K562 (cell line): ENCODE measurements around the gene BTBD17. TPM values are rescaled to one million over a fixed set of nuclear protein-coding genes. Genes with fewer than 3 reads are reported as not detected.

Experiments
- CEBPG ChIP-seq, 3 experiments: fragments of 200-800 bp in 1 of 3; sonication (Bioruptor generic) in 1 of 3; sonication (generic) in 1 of 3; formaldehyde crosslinking in 1 of 3; IDR thresholded peaks in 2 of 3; conservative IDR thresholded peaks in 1 of 3; 2 replicates each; pipeline versions ENCODE4 v1.6.1 to v1.8.0; 2016 to 2022; ENCODE audit warnings: missing compliant biosample characterization in 2 of 3, missing genetic modification characterization in 2 of 3, mild to moderate bottlenecking in 1 of 3, missing genetic modification reagents in 1 of 3
- COPS2 ChIP-seq: fragments of 450-650 bp; conservative IDR thresholded peaks from 2 replicates; pipeline ENCODE4 v1.6.1; 2016; ENCODE audit warnings: mild to moderate bottlenecking, moderate library complexity
- CREB5 ChIP-seq: fragments of 250-450 bp; sonication (Bioruptor Pico); IDR thresholded peaks from 2 replicates; pipeline ENCODE4 v1.5.0; 2020; ENCODE audit warnings: mild to moderate bottlenecking
- DEAF1 ChIP-seq: fragments of 450-650 bp; formaldehyde crosslinking; IDR thresholded peaks from 2 replicates; pipeline ENCODE4 v1.4.0; 2020; ENCODE audit warnings: mild to moderate bottlenecking, moderate library complexity
- HDAC8 ChIP-seq: fragments of 450-650 bp; IDR thresholded peaks from 2 replicates; pipeline ENCODE4 v1.6.1; 2016; ENCODE audit warnings: mild to moderate bottlenecking, missing genetic modification characterization, moderate library complexity, missing compliant biosample characterization
- MBD2 ChIP-seq: sonication (generic); IDR thresholded peaks from 2 replicates; pipeline ENCODE4 v1.6.1; 2016; ENCODE audit warnings: low read depth, borderline replicate concordance
- MEIS2 ChIP-seq: fragments of 450-650 bp; IDR thresholded peaks from 2 replicates; pipeline ENCODE4 v1.6.1; 2014; ENCODE audit warnings: mild to moderate bottlenecking; ENCODE audit not compliant: partially characterized antibody
- PCBP1 ChIP-seq: fragments of 200-400 bp; formaldehyde crosslinking; IDR thresholded peaks from 2 replicates; pipeline ENCODE4 v1.6.1; 2018; ENCODE audit warnings: mild to moderate bottlenecking, low read depth, low read length; ENCODE audit not compliant: poor library complexity, severe bottlenecking
- PRDM10 ChIP-seq: fragments of 450-650 bp; IDR thresholded peaks from 2 replicates; pipeline ENCODE4 v1.6.1; 2018; ENCODE audit not compliant: partially characterized antibody
- XRCC4 ChIP-seq: IDR thresholded peaks from one replicate; pipeline ENCODE4 v1.6.1; 2011; ENCODE audit not compliant: insufficient read depth, insufficient read length; ENCODE audit errors: extremely low read depth
- ZBTB17 ChIP-seq: fragments of 450-650 bp; formaldehyde crosslinking; IDR thresholded peaks from 2 replicates; pipeline ENCODE4 v1.4.0; 2020; ENCODE audit warnings: mild to moderate bottlenecking
- ZBTB26 ChIP-seq: fragments of 450-650 bp; formaldehyde crosslinking; IDR thresholded peaks from 2 replicates; pipeline ENCODE4 v1.4.0; 2022; ENCODE audit warnings: missing genetic modification characterization
- ZNF232 ChIP-seq: sonication (generic); formaldehyde crosslinking; IDR thresholded peaks from 2 replicates; pipeline ENCODE4 v1.8.0; 2022; ENCODE audit warnings: mild to moderate bottlenecking, missing genetic modification reagents
- ZNF316 ChIP-seq: fragments of 450-650 bp; IDR thresholded peaks from 2 replicates; pipeline ENCODE4 v1.6.1; 2016
- ZNF639 ChIP-seq, 2 experiments: fragments of 200-800 bp in 1 of 2; sonication (Bioruptor generic) in 1 of 2; sonication (generic) in 1 of 2; formaldehyde crosslinking in 1 of 2; IDR thresholded peaks in 1 of 2; conservative IDR thresholded peaks in 1 of 2; 2 replicates each; pipeline versions ENCODE4 v1.5.0 to v1.6.1; 2016 to 2020; ENCODE audit warnings: missing compliant biosample characterization in 1 of 2, missing genetic modification characterization in 1 of 2, missing genetic modification reagents in 1 of 2
- polyA plus RNA-seq, 8 experiments: library from polyadenylated mRNA; depleted of rRNA in 4 of 8; stranded (reverse) in 5 of 8; unstranded in 3 of 8; fragments of >200 nt; fragmentation: Nextera tagmentation in 2 of 8; fragmentation: Illumina TruSeq in 1 of 8; extraction: Ambion mirVana in 2 of 8; extraction: Trizol in 1 of 8; gene quantifications; 2 replicates each; pipeline versions ENCODE4 v1.2.1 to v1.2.3, GENCODE V29; 2011 to 2014; ENCODE audit warnings: inconsistent platforms in 1 of 8, missing spikeins in 1 of 8
- total RNA-seq, 7 experiments: library from RNA; depleted of rRNA in 6 of 7; stranded (reverse); fragments of >200 nt in 6 of 7; fragmentation: Illumina TruSeq in 2 of 7; extraction: Trizol in 2 of 7; gene quantifications; 2 replicates each; pipeline versions ENCODE4 v1.2.1 to v1.2.3, GENCODE V29; 2011 to 2021; ENCODE audit warnings: low replicate concordance in 1 of 7

Gene BTBD17
- total and polyA plus RNA-seq, 9 of the 15 experiments (the other 6 are each of a cell fraction or from before 2014, with no cell fraction given), result not detected

DNA sequence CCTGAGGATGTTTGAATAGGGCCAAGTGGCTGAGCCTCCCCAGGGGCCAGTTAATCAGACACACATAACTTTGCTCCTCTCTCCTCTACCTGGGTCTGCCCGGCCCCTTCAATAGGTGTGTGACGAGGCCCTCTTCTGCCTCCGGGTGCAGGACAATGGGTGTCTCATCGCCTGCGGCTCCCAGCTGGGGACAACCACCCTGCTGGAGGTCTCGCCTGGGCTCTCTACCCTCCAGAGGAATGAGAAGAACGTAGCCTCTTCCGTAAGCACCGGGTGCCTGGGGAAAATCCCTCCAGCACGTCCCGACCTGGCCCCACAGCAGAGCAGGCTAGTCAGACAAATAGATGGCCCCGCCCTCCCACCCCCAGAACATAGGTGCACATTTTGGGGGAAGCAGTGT, 51.8 kb downstream of the BTBD17 start (continued):
- TF ChIP-seq COPS2, result no peak
- no peak for TF ChIP-seq DEAF1
- no peak for TF ChIP-seq ZNF316
- TF ChIP-seq CEBPG (CRISPR knock-in tag; IDR thresholded peaks at IDR 0.05), result no peak
- TF ChIP-seq CEBPG (tag; conservative IDR thresholded peaks at IDR 0.05 in 1 of 2, IDR thresholded peaks at IDR 0.05 in 1 of 2), result no peak
- TF ChIP-seq ZNF232 (CRISPR knock-in tag), result no peak
- no peak for TF ChIP-seq CREB5
- TF ChIP-seq HDAC8 (tag), result no peak
- no peak for TF ChIP-seq PRDM10
- TF ChIP-seq ZBTB26, result no peak
- TF ChIP-seq ZNF639 (CRISPR knock-in tag; conservative IDR thresholded peaks at IDR 0.05 in 1 of 2, IDR thresholded peaks at IDR 0.05 in 1 of 2), result no peak
- TF ChIP-seq MEIS2, result no peak
- no peak for TF ChIP-seq PCBP1
- TF ChIP-seq XRCC4, result no peak
- no peak for TF ChIP-seq MBD2
- no peak for TF ChIP-seq ZBTB17
